ENCODE results near the gene SOX6. TPM values are rescaled to one million over a fixed set of nuclear protein-coding genes. Genes with fewer than 3 reads are reported as not detected.

The SOX6 gene
- total RNA-seq, 2 experiments from 2014 or later: 0.20 TPM; not detected in 1

- Mint-ChIP-seq H3K4me3 (no peak overlapping the region), H3K4me1 (ENCODE audit: low read depth) (no peaks in the 10 kb centered on the region), H3K27ac (no peak overlapping the region), H3K36me3 (ENCODE audit: low read depth) (no peaks in the 10 kb centered on the region), H3K9me3 (no peaks in the 10 kb centered on the region), H3K27me3 (no peaks in the 10 kb centered on the region)
- Histone ChIP-seq H3K9me3 (ENCODE audit: control insufficient read depth in 1 of 2, insufficient read depth in 1 of 2, low read length in 2 of 2) (peaks cover 0 to 3% of the 10 kb centered on the region in 2 experiments), H3K4me1 (ENCODE audit: insufficient read depth, low read length) (no peaks in the 10 kb centered on the region), H3K4me3 (ENCODE audit: low read length) (no peak overlapping the region), H3K27ac (ENCODE audit: low read depth in 1 of 2, low read length in 2 of 2) (no peak overlapping the region), H3K36me3 (ENCODE audit: insufficient read depth, low read length) (no peaks in the 10 kb centered on the region), H3K27me3 (ENCODE audit: control insufficient read depth in 1 of 2, insufficient read depth in 2 of 2, low read length in 2 of 2) (no peaks in the 10 kb centered on the region)
- DNase-seq (no peak), ATAC-seq (ENCODE audit: poor library complexity) (no peak)
- ChIA-PET CTCF (no interaction called here), POLR2A (no interaction called here)
- intact Hi-C loops (cut with DNase I, micrococcal nuclease): no loop called here
- TF ChIP-seq CTCF (IDR thresholded peaks at IDR 0.05): no peak
Observed at GRCh38 chr11:15918674-15919073, 437.7 kb downstream of the SOX6 start.

- no peaks in the 10 kb centered on the region for H3K36me3 ChIP-seq (ENCODE audit: insufficient read depth, low read length)
- TF ChIP-seq CTCF (IDR thresholded peaks at IDR 0.05): no peak
Observed at GRCh38 chr11:15918212-15918611, 438.1 kb downstream of the SOX6 start.

More at GRCh38 chr11:15918212-15918611, 438.1 kb downstream of the SOX6 start:
- H3K27me3 ChIP-seq (ENCODE audit: control insufficient read depth in 1 of 2, insufficient read depth in 2 of 2, low read length in 2 of 2): no peaks in the 10 kb centered on the region
- Mint-ChIP-seq H3K4me1 (ENCODE audit: low read depth) (no peaks in the 10 kb centered on the region), H3K27me3 (no peaks in the 10 kb centered on the region), H3K36me3 (ENCODE audit: low read depth) (no peaks in the 10 kb centered on the region), H3K27ac (no peak overlapping the region), H3K9me3 (no peaks in the 10 kb centered on the region), H3K4me3 (no peak overlapping the region)
- intact Hi-C loops (cut with DNase I, micrococcal nuclease): no loop called here
- ChIA-PET POLR2A (no interaction called here), CTCF (no interaction called here)
- DNase-seq (no peak), ATAC-seq (ENCODE audit: poor library complexity) (no peak)
- peaks cover 0 to 3% of the 10 kb centered on the region in 2 experiments for H3K9me3 ChIP-seq (ENCODE audit: control insufficient read depth in 1 of 2, insufficient read depth in 1 of 2, low read length in 2 of 2)
- no peak overlapping the region for H3K27ac ChIP-seq (ENCODE audit: low read depth in 1 of 2, low read length in 2 of 2)
- H3K4me3 ChIP-seq (ENCODE audit: low read length): no peak overlapping the region
- no peaks in the 10 kb centered on the region for H3K4me1 ChIP-seq (ENCODE audit: insufficient read depth, low read length)
